DMS79 (cell line): ENCODE results near the gene NEUROG2.

Experiments used
- DNase-seq: peaks from one replicate; lab custom pipeline; 2025; lab: John Stamatoyannopoulos, UW

The NEUROG2 gene

DNA sequence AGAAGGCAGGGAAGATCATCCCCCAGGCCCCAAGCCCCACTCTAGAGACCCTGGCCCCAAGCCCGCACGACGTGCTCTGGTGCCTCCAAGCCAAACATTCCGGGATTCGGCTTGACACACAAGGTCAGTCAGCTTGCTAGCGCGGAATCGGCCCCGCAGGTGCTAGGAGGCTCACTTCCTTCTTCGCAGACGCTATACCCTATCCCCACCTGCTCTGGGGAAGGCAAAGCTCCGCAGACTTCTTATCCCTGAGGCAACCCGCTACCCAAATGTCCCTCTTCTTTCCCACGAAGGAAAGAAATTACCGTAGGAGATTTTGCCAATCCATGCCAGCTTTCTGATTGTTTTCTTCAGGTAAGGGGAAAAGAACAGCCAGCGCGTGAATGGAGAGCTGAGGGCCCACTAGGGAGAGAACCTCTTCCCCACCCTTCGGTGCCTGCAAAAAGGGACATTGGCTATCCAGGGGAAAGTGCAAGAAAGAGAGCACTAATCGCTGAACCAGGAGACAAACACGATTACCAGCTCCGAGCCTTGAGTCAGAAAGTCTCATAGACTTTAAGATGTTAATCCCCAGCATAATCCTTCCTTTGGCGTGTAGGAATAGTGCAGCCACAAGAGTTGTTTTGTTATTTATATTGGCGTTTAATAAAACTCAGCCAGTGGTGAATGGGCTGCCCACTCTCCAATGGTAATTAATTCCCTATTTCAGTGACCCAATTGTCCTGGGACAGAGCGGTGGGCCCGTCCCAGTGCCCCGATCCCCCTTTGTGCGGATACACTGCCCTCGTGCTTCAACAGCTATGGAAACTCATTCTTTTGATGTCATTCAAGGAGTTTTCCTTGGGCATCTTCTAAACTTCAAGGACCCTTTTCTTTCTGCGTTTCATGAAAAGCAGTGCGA is 5.4 kb upstream of the NEUROG2 start:
- no peak for DNase-seq

GRCh38 chr4:112520598-112521122 is 4.7 kb upstream of the NEUROG2 start:
- DNase-seq = no peak

- no peak for DNase-seq
These were observed 4.0 kb upstream of the NEUROG2 start for GRCh38 chr4:112519689-112520597.

- no peak for DNase-seq
These were observed 2.7 kb upstream of the NEUROG2 start for GRCh38 chr4:112518675-112519074.

DNA sequence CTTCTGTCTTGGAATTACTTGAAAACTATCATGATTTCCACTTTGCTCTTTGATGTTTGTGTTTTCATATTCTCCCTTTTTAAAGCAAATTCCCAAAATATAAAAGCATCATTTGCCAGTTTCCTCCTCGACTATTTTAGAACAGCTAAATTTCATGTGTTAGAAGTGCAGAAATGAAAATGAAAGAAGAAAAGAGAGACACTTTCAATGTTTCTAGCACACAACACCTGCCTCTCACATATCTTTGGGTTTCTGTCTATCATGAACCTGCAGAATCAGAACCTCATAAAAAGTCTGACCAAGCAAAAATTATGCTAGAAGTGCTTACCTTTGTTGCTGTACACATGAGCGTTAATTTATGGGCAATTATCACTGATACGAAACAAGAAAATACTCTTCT is 1.9 kb upstream of the NEUROG2 start:
- no peak for DNase-seq

DNA sequence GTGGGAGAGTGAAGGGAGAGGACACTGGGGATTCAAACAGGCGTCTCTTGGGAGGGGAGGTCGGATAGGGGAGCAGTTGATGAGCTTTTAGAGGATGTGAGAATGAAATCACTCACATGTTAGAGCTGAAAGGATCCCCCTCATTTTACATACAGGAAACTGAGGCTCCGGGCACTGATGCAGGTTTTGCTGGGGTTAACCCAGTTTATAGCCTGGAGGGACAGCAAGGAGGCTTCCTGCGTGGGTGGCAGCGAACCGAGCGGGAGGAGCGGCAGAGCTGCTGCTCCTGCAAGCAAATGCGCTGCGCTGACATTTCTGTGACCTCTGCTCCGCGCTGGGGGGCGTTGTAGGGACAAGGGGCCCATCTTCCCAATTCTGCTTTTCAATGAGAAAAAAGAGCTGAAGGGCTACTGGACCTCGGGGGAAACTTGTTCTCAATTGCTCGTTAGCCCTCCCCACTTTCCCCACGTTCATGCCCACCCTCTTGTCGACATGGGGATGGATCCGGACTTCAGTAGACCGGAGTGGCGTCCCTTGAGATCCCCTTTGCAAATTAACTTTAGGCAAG is 1.2 kb upstream of the NEUROG2 start:
- no peak for DNase-seq

DNA sequence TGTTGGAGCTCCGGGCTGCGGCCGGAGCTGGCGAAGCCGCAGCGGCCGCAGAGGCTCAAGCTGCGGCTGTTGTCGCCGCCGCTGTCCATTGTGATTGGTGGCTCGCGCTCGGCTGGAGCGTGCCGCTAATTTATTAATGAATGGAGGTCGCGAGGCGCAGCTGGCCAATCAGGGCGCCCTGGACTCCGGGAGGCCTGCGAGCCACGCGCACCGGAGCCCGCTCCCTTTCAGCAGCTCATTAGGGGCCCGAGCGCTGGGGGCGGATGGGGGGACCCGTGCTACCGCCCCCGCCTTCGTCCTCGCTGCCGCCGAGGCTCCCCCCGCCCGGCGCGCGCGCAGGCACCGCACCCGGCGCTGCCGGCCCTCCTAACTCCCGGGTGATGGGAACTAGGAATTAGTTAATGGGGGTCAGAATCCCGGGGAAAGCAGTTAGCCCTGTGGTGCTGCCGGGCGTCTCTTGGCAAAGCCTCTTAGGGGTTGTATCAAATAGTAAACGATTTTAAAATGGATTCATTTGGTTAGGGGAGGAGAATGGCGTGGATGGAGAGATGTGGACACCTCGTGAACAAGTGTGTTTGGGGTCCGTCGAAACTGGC is 589 bp upstream of the NEUROG2 start:
- DNase-seq = no peak

- DNase-seq = no peak
These were observed 548 bp downstream of the NEUROG2 start for GRCh38 chr4:112515198-112516065.

GRCh38 chr4:112514647-112515197 is 1.3 kb downstream of the NEUROG2 start:
- no peak for DNase-seq

- DNase-seq = no peak
These were observed 1.9 kb downstream of the NEUROG2 start for GRCh38 chr4:112513971-112514646.

DNA sequence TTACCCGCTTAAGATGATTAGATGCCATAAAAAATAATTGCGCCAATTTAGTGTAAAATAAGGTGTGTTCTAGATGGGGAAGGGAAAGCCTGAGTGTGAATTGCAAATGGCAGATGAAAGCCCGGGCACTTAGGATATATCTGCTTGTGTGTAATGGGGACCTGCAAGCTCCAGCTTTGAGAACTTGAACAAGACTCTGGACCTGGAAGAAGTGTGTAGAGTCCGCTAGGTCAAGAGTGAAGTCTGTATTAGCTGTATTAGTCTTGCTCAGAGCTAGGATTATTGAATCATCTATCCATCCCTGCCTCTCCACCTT is 4.2 kb downstream of the NEUROG2 start:
- no peak for DNase-seq

GRCh38 chr4:112511093-112511802 is 4.7 kb downstream of the NEUROG2 start:
- no peak for DNase-seq

- DNase-seq = no peak
These were observed 5.5 kb downstream of the NEUROG2 start for GRCh38 chr4:112510291-112511092.

GRCh38 chr4:112509243-112510141 is 6.5 kb downstream of the NEUROG2 start:
- DNase-seq = no peak

- no peak for DNase-seq
These were observed 7.6 kb downstream of the NEUROG2 start for GRCh38 chr4:112508356-112508755.

DNA sequence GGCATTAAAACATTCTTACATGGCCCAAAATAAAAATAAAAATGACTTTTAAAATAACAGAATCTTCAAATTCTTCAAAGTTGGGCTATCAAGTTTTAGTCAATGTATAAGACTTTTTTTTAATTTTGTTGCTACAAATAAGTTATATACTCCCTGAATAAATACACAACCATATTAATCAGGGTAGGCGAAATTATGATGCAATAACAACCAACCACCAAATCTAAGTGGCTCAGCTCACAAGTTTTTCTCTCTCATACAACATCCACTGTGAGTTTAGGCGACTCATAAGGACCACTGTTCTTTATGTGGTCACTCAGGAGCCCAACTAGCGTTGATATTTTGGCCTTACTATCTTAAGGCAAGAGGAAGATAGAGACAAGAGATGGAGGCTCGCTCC is 11.2 kb downstream of the NEUROG2 start:
- DNase-seq = no peak

DNA sequence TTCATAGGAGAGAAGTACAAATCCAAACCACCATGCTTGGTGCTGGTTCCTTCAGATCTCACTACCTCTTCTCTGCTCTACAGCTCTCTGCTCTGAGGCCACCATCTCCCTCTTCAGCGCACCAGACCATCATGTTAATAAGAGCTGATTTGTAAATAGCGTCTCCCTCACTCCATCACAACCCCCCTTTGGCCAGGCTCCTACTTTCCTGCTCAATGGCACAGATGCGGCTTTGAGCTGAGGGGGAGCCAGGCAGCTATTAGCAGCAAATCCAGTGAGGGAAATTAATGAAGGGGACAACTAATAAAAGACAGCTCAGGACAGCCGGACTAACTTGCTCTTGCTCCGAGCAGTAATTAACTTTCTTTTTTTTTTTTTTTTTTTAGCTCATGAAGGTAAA is 13.1 kb downstream of the NEUROG2 start:
- no peak for DNase-seq

- DNase-seq = no peak
These were observed 23.7 kb downstream of the NEUROG2 start for GRCh38 chr4:112492321-112492720.
